Left lung (tissue), 10 donors: ENCODE measurements around the gene PRRG4. TPM values are rescaled to one million over a fixed set of nuclear protein-coding genes. Genes with fewer than 3 reads are reported as not detected.

Source experiments
- ATAC-seq: fragments of 200-7000 bp; cut with Tn5 transposase; one replicate; pipeline ENCODE4 v1.9.1; 2020; ENCODE audit warnings: moderate library complexity
- DNase-seq, 4 donors: peaks; one replicate each; pipeline ENCODE4 v3.0.0-alpha.2; 2013 to 2020
- H3K27ac ChIP-seq, 2 donors: fragments of 200-600 bp; sonication (generic) in 1 of 2; one replicate each; pipeline versions ENCODE4 v1.5.0 to v1.8.0; 2020 to 2021
- H3K27me3 ChIP-seq, 2 donors: fragments of 200-600 bp; sonication (generic) in 1 of 2; one replicate each; pipeline versions ENCODE4 v1.5.0 to v1.8.0; 2020 to 2021
- H3K36me3 ChIP-seq, 2 donors: fragments of 200-600 bp; sonication (generic) in 1 of 2; one replicate each; pipeline versions ENCODE4 v1.5.0 to v1.8.0; 2020 to 2021
- H3K4me1 ChIP-seq, 2 donors: fragments of 200-600 bp; one replicate each; pipeline ENCODE4 v1.8.0; 2021
- H3K4me3 ChIP-seq, 2 donors: fragments of 200-600 bp; sonication (generic) in 1 of 2; one replicate each; pipeline versions ENCODE4 v1.5.0 to v1.8.0; 2020 to 2021; ENCODE audit warnings: mild to moderate bottlenecking in 1 of 2
- H3K9me3 ChIP-seq, 2 donors: fragments of 200-600 bp; sonication (generic) in 1 of 2; one replicate each; pipeline versions ENCODE4 v1.5.0 to v1.8.0; 2020 to 2021
- CTCF ChIP-seq, 2 donors: fragments of 200-600 bp; sonication (generic) in 1 of 2; IDR thresholded peaks; one replicate each; pipeline versions ENCODE4 v1.5.0 to v1.8.0; 2021; ENCODE audit warnings: antibody characterized with exemption in 2 of 2
- intact Hi-C, 2 donors: fragments of 100-400 bp; cut with DNase I; formaldehyde crosslinking; loops; one replicate each; pipeline versions ENCODE4 v1.11.2 to v1.14.2; 2022
- polyA plus RNA-seq, 6 donors: library from polyadenylated mRNA; unstranded; fragments of 120-200 nt; gene quantifications; one replicate each; pipeline ENCODE4 v1.2.1, GENCODE V29; 2013; ENCODE audit not compliant: insufficient read length in 6 of 6
- total RNA-seq, 2 donors: library from RNA; stranded (reverse); fragmentation: NEBNext Ultra II Directional; extraction: Animal tissue kit (Norgen Biotek cat#: 25700); gene quantifications; one replicate each; pipeline ENCODE4 v1.2.1, GENCODE V29; 2021
- donor health status: DM: no; HTN: yes; CAD: no.
- donor health status: DM: no; HTN: no; CAD: no.

PRRG4 gene
- total and polyA plus RNA-seq, 8 donors = 1.3 to 14.2 (median 2.4) TPM

GRCh38 chr11:32892355-32893092 is 62.8 kb downstream of the PRRG4 start, which contains the start of gene QSER1:
Gene QSER1, plus strand, starts transcription at chr11:32892811. Its CDS starts 315 bp downstream, at chr11:32893126.
- peak; percentile 75 to 91 (median 78) for DNase-seq
- ATAC-seq = peak; percentile 74
- peaks cover 8 to 23% of the 10 kb centered on the region in 2 donors for H3K4me1 ChIP-seq
- no peaks in the 10 kb centered on the region for H3K36me3 ChIP-seq
- peaks cover 0 to 4% of the 10 kb centered on the region in 2 donors for H3K9me3 ChIP-seq
- intact Hi-C loops = no loop called here
- H3K27ac ChIP-seq = peak within 1 kb of the TSS; percentile 94 to 95
- no peak for TF ChIP-seq CTCF (IDR thresholded peaks at IDR 0.05)
- peak within 1 kb of the TSS; percentile 88 to 96 for H3K4me3 ChIP-seq
- H3K27me3 ChIP-seq = no peaks in the 10 kb centered on the region

GRCh38 chr11:32893093-32893342 is 63.3 kb downstream of the PRRG4 start:
- DNase-seq (peak in 1 of 4 donors; percentile 88), ATAC-seq (no peak)
- peak overlapping the region; percentile 94 to 95 for H3K27ac ChIP-seq
- peaks cover 0 to under 1% of the 10 kb centered on the region in 2 donors for H3K9me3 ChIP-seq
- no peaks in the 10 kb centered on the region for H3K36me3 ChIP-seq
- no peak for TF ChIP-seq CTCF (IDR thresholded peaks at IDR 0.05)
- intact Hi-C loops = no loop called here
- peak overlapping the region; percentile 88 to 96 for H3K4me3 ChIP-seq
- H3K4me1 ChIP-seq = peaks cover 8 to 23% of the 10 kb centered on the region in 2 donors
- no peaks in the 10 kb centered on the region for H3K27me3 ChIP-seq

- TF ChIP-seq CTCF (IDR thresholded peaks at IDR 0.05) = no peak
- DNase-seq (peak; percentile 62 to 86 (median 71)), ATAC-seq (peak; percentile 70)
- H3K36me3 ChIP-seq = no peaks in the 10 kb centered on the region
- no peaks in the 10 kb centered on the region for H3K9me3 ChIP-seq
- intact Hi-C loops = no loop called here
- peaks cover 8 to 23% of the 10 kb centered on the region in 2 donors for H3K4me1 ChIP-seq
- H3K4me3 ChIP-seq = peak overlapping the region; percentile 88 to 96
- no peaks in the 10 kb centered on the region for H3K27me3 ChIP-seq
- H3K27ac ChIP-seq = peak overlapping the region; percentile 94 to 95
Observed at GRCh38 chr11:32893343-32894148, 63.8 kb downstream of the PRRG4 start.

GRCh38 chr11:32894149-32894827 is 64.6 kb downstream of the PRRG4 start:
- TF ChIP-seq CTCF (IDR thresholded peaks at IDR 0.05) = no peak
- ATAC-seq (peak; percentile 70), DNase-seq (peak in 2 of 4 donors; percentile 24 to 77)
- intact Hi-C loops = no loop called here
- Histone ChIP-seq H3K9me3 (no peaks in the 10 kb centered on the region), H3K27me3 (no peaks in the 10 kb centered on the region), H3K27ac (peak overlapping the region; percentile 94 to 95), H3K4me1 (peaks cover 8 to 25% of the 10 kb centered on the region in 2 donors), H3K4me3 (peak overlapping the region; percentile 88 to 96), H3K36me3 (no peaks in the 10 kb centered on the region)
